GM23248 (cell line): Measurements from ENCODE around the gene FBXL2. TPM values are rescaled to one million over a fixed set of nuclear protein-coding genes. Genes with fewer than 3 reads are reported as not detected.

Source experiments
- DNase-seq: peaks from one replicate; pipeline ENCODE4 v3.0.0-alpha.2; 2015
- H2AFZ ChIP-seq: fragments of 200-600 bp; sonication (generic); 2 replicates; pipeline ENCODE4 v1.6.1; 2016; ENCODE audit warnings: antibody characterized with exemption
- H3F3A ChIP-seq: fragments of 200-600 bp; sonication (generic); 2 replicates; pipeline ENCODE4 v1.6.1; 2016; ENCODE audit warnings: mild to moderate bottlenecking, antibody characterized with exemption, mixed run types; ENCODE audit not compliant: insufficient read depth
- H3K27ac ChIP-seq: fragments of 200-600 bp; sonication (generic); 2 replicates; pipeline ENCODE4 v1.5.1; 2016; ENCODE audit warnings: mild to moderate bottlenecking
- H3K27me3 ChIP-seq: fragments of 200-600 bp; sonication (generic); replicated peaks from 2 replicates; pipeline ENCODE4 v1.6.1; 2016; ENCODE audit warnings: mild to moderate bottlenecking; ENCODE audit not compliant: insufficient read depth
- H3K36me3 ChIP-seq: fragments of 200-600 bp; sonication (generic); 2 replicates; pipeline ENCODE4 v1.6.1; 2016; ENCODE audit warnings: low read depth, mild to moderate bottlenecking
- H3K4me1 ChIP-seq: fragments of 200-600 bp; sonication (generic); 2 replicates; pipeline ENCODE4 v1.6.1; 2016; ENCODE audit warnings: mild to moderate bottlenecking; ENCODE audit not compliant: insufficient read depth
- H3K4me2 ChIP-seq: fragments of 200-600 bp; sonication (generic); one replicate; pipeline ENCODE4 v1.6.1; 2016; ENCODE audit warnings: mild to moderate bottlenecking; ENCODE audit not compliant: unreplicated experiment
- H3K4me3 ChIP-seq: fragments of 200-600 bp; sonication (generic); 2 replicates; pipeline ENCODE4 v1.5.1; 2016; ENCODE audit warnings: mild to moderate bottlenecking
- H3K79me2 ChIP-seq: fragments of 200-600 bp; sonication (generic); 2 replicates; pipeline ENCODE4 v1.6.1; 2016; ENCODE audit warnings: mild to moderate bottlenecking; ENCODE audit not compliant: insufficient read depth
- H3K9ac ChIP-seq: fragments of 200-600 bp; sonication (generic); 2 replicates; pipeline ENCODE4 v1.6.1; 2016; ENCODE audit warnings: mild to moderate bottlenecking
- H3K9me2 ChIP-seq: fragments of 200-600 bp; sonication (generic); 2 replicates; pipeline ENCODE4 v1.6.1; 2016; ENCODE audit warnings: mixed run types, mild to moderate bottlenecking, moderate library complexity; ENCODE audit not compliant: insufficient read depth
- H3K9me3 ChIP-seq: fragments of 200-600 bp; sonication (generic); one replicate; pipeline ENCODE4 v1.6.1; 2017; ENCODE audit warnings: low read depth
- H4K20me1 ChIP-seq: fragments of 200-600 bp; sonication (generic); 2 replicates; pipeline ENCODE4 v1.6.0; 2016; ENCODE audit not compliant: insufficient read depth
- EZH2 ChIP-seq: fragments of 200-600 bp; sonication (generic); IDR thresholded peaks from 2 replicates; pipeline ENCODE4 v1.6.1; 2018; ENCODE audit warnings: antibody characterized with exemption, mild to moderate bottlenecking; ENCODE audit not compliant: insufficient read depth, poor library complexity, severe bottlenecking
- EZH2phosphoT487 ChIP-seq: fragments of 200-600 bp; sonication (generic); IDR thresholded peaks from 2 replicates; pipeline ENCODE4 v1.6.1; 2018; ENCODE audit warnings: antibody characterized with exemption, moderate library complexity, mild to moderate bottlenecking, low read depth; ENCODE audit not compliant: insufficient read depth
- WGBS, 2 experiments: methylation state at CpG; one replicate each; pipeline ENCODE4 v1.1.6; 2015 to 2017; ENCODE audit warnings: low lambda C conversion rate in 2 of 2, low coverage in 1 of 2; ENCODE audit errors: missing lambda C conversion rate in 2 of 2; 5-methylcytosine and 5-hydroxymethylcytosine counted together
- in situ Hi-C: fragments of 300-500 bp; cut with MboI; formaldehyde crosslinking; loops from 2 replicates; pipeline ENCODE4 v1.15.0; 2020
- polyA plus RNA-seq: library from polyadenylated mRNA; unstranded; fragments of >200 nt; fragmentation: Nextera tagmentation; extraction: Ambion mirVana; gene quantifications from 2 replicates; pipeline ENCODE4 v1.2.1, GENCODE V29; 2016
- small RNA-seq: library from RNA; depleted of rRNA; stranded (forward); fragments of <200 nt; gene quantifications from one replicate; pipeline ENCODE3, GENCODE V24; 2014; ENCODE audit warnings: low read depth, low replicate concordance
- total RNA-seq: library from RNA; depleted of rRNA; stranded (reverse); fragments of >200 nt; shearing (Covaris generic); gene quantifications from 2 replicates; pipeline ENCODE4 v1.2.3, GENCODE V29; 2014; rRNA removed

FBXL2 gene
- total and polyA plus RNA-seq, 2 experiments from 2014 or later: 3.2 to 3.4 TPM

GRCh38 chr3:33430571-33430970 lies 153.3 kb downstream of the FBXL2 start:
- TF ChIP-seq EZH2 (no peak), EZH2phosphoT487 (no peak)
- in situ Hi-C loops: no loop called here
- no peak overlapping the region for H3K27ac ChIP-seq
- H3F3A ChIP-seq: 0 out of 2 replicates have a peak, but pooled peaks cover 5% of the 10 kb centered on the region
- H3K36me3 ChIP-seq: no peaks in the 10 kb centered on the region
- no peak overlapping the region for H2AFZ ChIP-seq
- 79 to 88% methylated on average over 4 of the region's 4 CpGs for WGBS, 2 experiments
- DNase-seq: no peak
- H4K20me1 ChIP-seq: peaks cover 28% of the 10 kb centered on the region
- H3K9ac ChIP-seq: no peak overlapping the region
- no peaks in the 10 kb centered on the region for H3K9me2 ChIP-seq
- peaks cover 29% of the 10 kb centered on the region for H3K4me1 ChIP-seq
- H3K27me3 ChIP-seq: no peaks in the 10 kb centered on the region
- H3K4me3 ChIP-seq: no peak overlapping the region
- peaks cover 100% of the 10 kb centered on the region for H3K79me2 ChIP-seq
- no peaks in the 10 kb centered on the region for H3K9me3 ChIP-seq
- no peak overlapping the region for H3K4me2 ChIP-seq

GRCh38 chr3:33433843-33434242 lies 156.6 kb downstream of the FBXL2 start:
- no peaks in the 10 kb centered on the region for H3K9me2 ChIP-seq
- H3F3A ChIP-seq: peaks cover 29% of the 10 kb centered on the region
- 49 to 53% methylated on average over 2 of the region's 2 CpGs for WGBS, 2 experiments
- peak overlapping the region; percentile 31; the same call in 1 of the 2 replicates for H3K27ac ChIP-seq
- no peak overlapping the region for H3K4me3 ChIP-seq
- no peaks in the 10 kb centered on the region for H3K27me3 ChIP-seq
- H3K36me3 ChIP-seq: no peaks in the 10 kb centered on the region
- no peak overlapping the region for H3K9ac ChIP-seq
- H3K4me1 ChIP-seq: peaks cover 50% of the 10 kb centered on the region
- in situ Hi-C loops: no loop called here
- TF ChIP-seq EZH2phosphoT487 (no peak), EZH2 (no peak)
- H4K20me1 ChIP-seq: peaks cover 36% of the 10 kb centered on the region
- peaks cover 100% of the 10 kb centered on the region for H3K79me2 ChIP-seq
- DNase-seq: peak; percentile 54
- no peak overlapping the region for H2AFZ ChIP-seq
- H3K4me2 ChIP-seq: no peak overlapping the region
- no peaks in the 10 kb centered on the region for H3K9me3 ChIP-seq

Small RNA genes within 50 kb of the gene (small RNA-seq; reads per million reads assigned to genes)
- gene RNU7-110P: not detected

Other genes with a start within 250 kb of the FBXL2 start
- 97.1 and 111 TPM in 2 replicates for gene GLB1, start 180.3 kb upstream of the FBXL2 start, total RNA-seq
- gene GLB1, start 180.3 kb upstream of the FBXL2 start, polyA plus RNA-seq: 80.7 and 84.3 TPM in 2 replicates
- gene TMPPE, start 180.3 kb upstream of the FBXL2 start, total RNA-seq: 3.0 and 4.0 TPM in 2 replicates
- gene TMPPE, start 180.3 kb upstream of the FBXL2 start, polyA plus RNA-seq: 1.2 and 1.4 TPM in 2 replicates
- 261 and 378 TPM in 2 replicates for gene CRTAP, start 163.4 kb upstream of the FBXL2 start, total RNA-seq
- 189 and 196 TPM in 2 replicates for gene CRTAP, start 163.4 kb upstream of the FBXL2 start, polyA plus RNA-seq
- 0.11 and 0.13 TPM in 2 replicates for gene SUSD5, start 58.6 kb upstream of the FBXL2 start, total RNA-seq
- gene SUSD5, start 58.6 kb upstream of the FBXL2 start, polyA plus RNA-seq: 0.05 and 0.09 TPM in 2 replicates
- gene UBP1, start 163.0 kb downstream of the FBXL2 start, total RNA-seq: 27.4 and 38.7 TPM in 2 replicates
- gene UBP1, start 163.0 kb downstream of the FBXL2 start, polyA plus RNA-seq: 12.5 and 13.3 TPM in 2 replicates